H1 (cell line): Measurements from ENCODE around the gene MMP20. TPM values are rescaled to one million over a fixed set of nuclear protein-coding genes. Genes with fewer than 3 reads are reported as not detected.

Experiments used
- CTCF ChIA-PET: fragments of 300-600 bp; sonication (Branson Sonifier 250); formaldehyde crosslinking; loops from one replicate; lab custom pipeline; 2021; ENCODE audit not compliant: partially characterized antibody; lab: Charles Lee
- POLR2A ChIA-PET: fragments of 300-600 bp; sonication (Branson Sonifier 250); formaldehyde crosslinking; loops from one replicate; lab custom pipeline; 2021; ENCODE audit warnings: inconsistent platforms; ENCODE audit not compliant: partially characterized antibody; lab: Charles Lee
- DNase-seq, 2 experiments: peaks; one replicate each; pipeline versions ENCODE4 v3.0.0 to v3.0.0-alpha.2; 2010 to 2022; ENCODE audit warnings: low spot score in 2 of 2, low read depth in 1 of 2, mixed read lengths in 1 of 2
- FAIRE-seq: peaks from 2 replicates; lab custom pipeline; 2011; peaks lifted over from hg19 to GRCh38; lab: Jason Lieb, UNC
- H2AFZ ChIP-seq: 2 replicates; pipeline ENCODE4 v1.8.1; 2012; ENCODE audit warnings: low read length, inconsistent platforms
- H2AK5ac ChIP-seq: 2 replicates; pipeline ENCODE4 v1.6.1; 2013; ENCODE audit warnings: low read depth, low read length
- H2BK120ac ChIP-seq: replicated peaks from 2 replicates; pipeline ENCODE3; 2013; ENCODE audit warnings: low read depth, low read length, inconsistent platforms
- H2BK12ac ChIP-seq: 2 replicates; pipeline ENCODE4 v1.6.1; 2013; ENCODE audit warnings: low read depth, low read length
- H2BK15ac ChIP-seq: 2 replicates; pipeline ENCODE4 v1.6.1; 2013; ENCODE audit warnings: low read length
- H2BK20ac ChIP-seq: 2 replicates; pipeline ENCODE4 v1.6.1; 2013; ENCODE audit warnings: low read length
- H2BK5ac ChIP-seq: 2 replicates; pipeline ENCODE4 v1.6.1; 2013; ENCODE audit warnings: low read depth, low read length
- H3K14ac ChIP-seq: 2 replicates; pipeline ENCODE4 v1.6.1; 2013; ENCODE audit warnings: inconsistent platforms; ENCODE audit not compliant: insufficient read length
- H3K18ac ChIP-seq: 2 replicates; pipeline ENCODE4 v1.6.1; 2013; ENCODE audit warnings: low read length; ENCODE audit errors: extremely low read depth
- H3K23ac ChIP-seq: 2 replicates; pipeline ENCODE4 v1.6.1; 2013; ENCODE audit warnings: inconsistent platforms; ENCODE audit not compliant: insufficient read length
- H3K23me2 ChIP-seq: 2 replicates; pipeline ENCODE4 v1.6.1; 2013; ENCODE audit warnings: low read depth, low read length
- H3K27ac ChIP-seq: 2 replicates; pipeline ENCODE4 v1.6.1; 2011; ENCODE audit warnings: low read depth, low read length, inconsistent platforms
- H3K27me3 ChIP-seq, 4 experiments: replicated peaks in 1 of 4; 1 replicate in 1 of 4; 2 replicates in 3 of 4; pipeline versions ENCODE4 v1.6.1 to v1.8.1; 2011 to 2013; ENCODE audit warnings: low read length in 3 of 4, mild to moderate bottlenecking in 3 of 4, inconsistent platforms in 2 of 4, mixed read lengths in 2 of 4, moderate library complexity in 1 of 4; ENCODE audit not compliant: control insufficient read depth in 3 of 4, insufficient read depth in 3 of 4; ENCODE audit errors: extremely low read depth in 1 of 4
- H3K36me3 ChIP-seq, 4 experiments: 2 replicates each; pipeline versions ENCODE4 v1.6.1 to v1.8.1; 2011 to 2013; ENCODE audit warnings: mild to moderate bottlenecking in 4 of 4, low read length in 3 of 4, moderate library complexity in 2 of 4, control low read depth in 1 of 4, inconsistent platforms in 1 of 4; ENCODE audit not compliant: insufficient read depth in 4 of 4, control insufficient read depth in 2 of 4
- H3K4ac ChIP-seq: replicated peaks from 2 replicates; pipeline ENCODE3; 2013; ENCODE audit warnings: low read length, low read depth, mixed read lengths, inconsistent platforms; ENCODE audit not compliant: insufficient read length
- H3K4me1 ChIP-seq, 4 experiments: replicated peaks in 1 of 4; 1 replicate in 1 of 4; 2 replicates in 3 of 4; pipeline versions ENCODE4 v1.6.1 to v1.8.1; 2011 to 2013; ENCODE audit warnings: low read length in 3 of 4, inconsistent platforms in 2 of 4, mixed read lengths in 1 of 4; ENCODE audit not compliant: insufficient read depth in 4 of 4, control insufficient read depth in 3 of 4
- H3K4me2 ChIP-seq, 2 experiments: 2 replicates each; pipeline versions ENCODE4 v1.6.1 to v1.8.1; 2011 to 2013; ENCODE audit warnings: low read depth in 2 of 2, low read length in 2 of 2, control low read depth in 1 of 2, inconsistent platforms in 1 of 2, mild to moderate bottlenecking in 1 of 2; ENCODE audit not compliant: insufficient read depth in 1 of 2
- H3K4me3 ChIP-seq, 4 experiments: fragments of 200-600, 300-600 bp in 1 of 4; sonication (generic), shearing (Covaris generic), sonication (Bioruptor Twin) in 1 of 4; 2 replicates each; pipeline versions ENCODE4 v1.5.1 to v1.8.1; 2011 to 2016; ENCODE audit warnings: low read length in 4 of 4, low read depth in 3 of 4, control low read depth in 2 of 4, inconsistent platforms in 2 of 4, mild to moderate bottlenecking in 2 of 4, mixed read lengths in 1 of 4, moderate library complexity in 1 of 4; ENCODE audit not compliant: insufficient read depth in 2 of 4; ENCODE audit errors: extremely low read depth in 1 of 4
- H3K56ac ChIP-seq: replicated peaks from 2 replicates; pipeline ENCODE3; 2013; ENCODE audit warnings: low read depth, mild to moderate bottlenecking, mixed read lengths, low read length, inconsistent platforms; ENCODE audit not compliant: insufficient read length
- H3K79me1 ChIP-seq: 2 replicates; pipeline ENCODE4 v1.6.1; 2013; ENCODE audit warnings: low read depth, low read length, control low read depth
- H3K79me2 ChIP-seq, 2 experiments: 2 replicates each; pipeline versions ENCODE4 v1.6.1 to v1.8.1; 2012 to 2013; ENCODE audit warnings: low read length in 2 of 2, mild to moderate bottlenecking in 2 of 2, inconsistent platforms in 1 of 2; ENCODE audit not compliant: insufficient read depth in 2 of 2, control insufficient read depth in 1 of 2
- H3K9ac ChIP-seq, 4 experiments: replicated peaks in 1 of 4; 1 replicate in 1 of 4; 2 replicates in 3 of 4; pipeline versions ENCODE4 v1.6.1 to v1.8.1; 2011 to 2013; ENCODE audit warnings: low read depth in 3 of 4, low read length in 3 of 4, control low read depth in 2 of 4, mild to moderate bottlenecking in 2 of 4, moderate library complexity in 2 of 4, inconsistent platforms in 1 of 4; ENCODE audit errors: extremely low read depth in 1 of 4
- H3K9me3 ChIP-seq, 2 experiments: 2 replicates each; pipeline versions ENCODE4 v1.6.1 to v1.8.1; 2012 to 2013; ENCODE audit warnings: mild to moderate bottlenecking in 2 of 2, moderate library complexity in 2 of 2, control low read depth in 1 of 2, inconsistent platforms in 1 of 2, low read depth in 1 of 2, low read length in 1 of 2, mixed read lengths in 1 of 2; ENCODE audit not compliant: insufficient read depth in 2 of 2
- H4K20me1 ChIP-seq, 2 experiments: replicated peaks in 1 of 2; 2 replicates each; pipeline versions ENCODE3 to v1.8.1; 2011 to 2013; ENCODE audit warnings: inconsistent platforms in 2 of 2, low read length in 2 of 2, mild to moderate bottlenecking in 1 of 2; ENCODE audit not compliant: insufficient read depth in 2 of 2, control insufficient read depth in 1 of 2
- H4K5ac ChIP-seq: 2 replicates; pipeline ENCODE4 v1.6.1; 2013; ENCODE audit warnings: low read length, low read depth, mixed read lengths, inconsistent platforms; ENCODE audit not compliant: insufficient read length
- H4K8ac ChIP-seq: 2 replicates; pipeline ENCODE4 v1.8.0; 2013; ENCODE audit warnings: mild to moderate bottlenecking, moderate library complexity, low read length, inconsistent platforms; ENCODE audit not compliant: insufficient read depth; ENCODE audit errors: extremely low read depth
- H4K91ac ChIP-seq: replicated peaks from 2 replicates; pipeline ENCODE3; 2013; ENCODE audit warnings: low read length, mixed read lengths, inconsistent platforms; ENCODE audit not compliant: insufficient read length
- ATF2 ChIP-seq: IDR thresholded peaks from 2 replicates; pipeline ENCODE4 v1.6.1; 2012; ENCODE audit warnings: low read length, inconsistent platforms
- CBX5 ChIP-seq: fragments of 300-800, 300-1000 bp; sonication (generic); IDR thresholded peaks from 2 replicates; pipeline ENCODE4 v1.7.1; 2016; ENCODE audit warnings: antibody characterized with exemption, low read length, low read depth
- E2F6 ChIP-seq: IDR thresholded peaks from 2 replicates; pipeline ENCODE4 v1.6.1; 2012; ENCODE audit warnings: inconsistent platforms
- EP300 ChIP-seq, 2 experiments: IDR thresholded peaks; 1 replicate in 1 of 2; 2 replicates in 1 of 2; pipeline ENCODE4 v1.6.1; 2011 to 2012; ENCODE audit warnings: low read depth in 2 of 2, low read length in 2 of 2, mild to moderate bottlenecking in 2 of 2, borderline replicate concordance in 1 of 2, inconsistent platforms in 1 of 2, moderate library complexity in 1 of 2
- GTF2F1 ChIP-seq: IDR thresholded peaks from 2 replicates; pipeline ENCODE4 v1.6.1; 2012; ENCODE audit warnings: low read depth, low read length, improper control_type of control experiment, borderline replicate concordance
- HDAC2 ChIP-seq, 2 experiments: fragments of 300-600 bp in 1 of 2; sonication (generic) in 1 of 2; IDR thresholded peaks; 2 replicates each; pipeline ENCODE4 v1.6.1; 2011 to 2012; ENCODE audit warnings: low read depth in 2 of 2, low read length in 2 of 2, mild to moderate bottlenecking in 2 of 2, moderate library complexity in 2 of 2, borderline replicate concordance in 1 of 2, inconsistent platforms in 1 of 2
- POLR2A ChIP-seq, 2 experiments: IDR thresholded peaks; 1 replicate in 1 of 2; 2 replicates in 1 of 2; pipeline ENCODE4 v1.6.1; 2011; ENCODE audit warnings: low read depth in 2 of 2, low read length in 2 of 2, mild to moderate bottlenecking in 2 of 2; ENCODE audit errors: control extremely low read depth in 1 of 2
- POLR2AphosphoS5 ChIP-seq: IDR thresholded peaks from 2 replicates; pipeline ENCODE4 v1.6.1; 2011; ENCODE audit warnings: low read depth, low read length
- RAD21 ChIP-seq, 2 experiments: IDR thresholded peaks in 1 of 2; conservative IDR thresholded peaks in 1 of 2; 2 replicates each; pipeline ENCODE4 v1.6.1; 2011; ENCODE audit warnings: low read depth in 2 of 2, low read length in 2 of 2, improper control_type of control experiment in 1 of 2, inconsistent platforms in 1 of 2, mild to moderate bottlenecking in 1 of 2, moderate library complexity in 1 of 2
- SIRT6 ChIP-seq: IDR thresholded peaks from one replicate; pipeline ENCODE4 v1.7.1; 2012; ENCODE audit warnings: low read length, inconsistent platforms
- YY1 ChIP-seq: IDR thresholded peaks from 2 replicates; pipeline ENCODE4 v1.6.1; 2011; ENCODE audit warnings: low read depth, mild to moderate bottlenecking, low read length
- WGBS, 2 experiments: shearing (Covaris generic) in 1 of 2; methylation state at CpG; one replicate each; pipeline versions ENCODE4 v1.1.6 to v1.1.7; 2013 to 2015; ENCODE audit warnings: low lambda C conversion rate in 2 of 2, mixed read lengths in 2 of 2, inconsistent platforms in 1 of 2, low coverage in 1 of 2, missing lambda C conversion rate in 1 of 2; ENCODE audit not compliant: insufficient replicate concordance in 2 of 2, insufficient coverage in 1 of 2, insufficient read length in 1 of 2; ENCODE audit errors: extremely low coverage in 1 of 2, missing lambda C conversion rate in 1 of 2; 5-methylcytosine and 5-hydroxymethylcytosine counted together
- polyA plus RNA-seq, 7 experiments: library from polyadenylated mRNA; depleted of rRNA in 3 of 7; stranded (reverse) in 5 of 7; unstranded in 2 of 7; fragments of >200 nt in 5 of 7; fragments of 200-250 nt in 2 of 7; gene quantifications; 1 replicate in 5 of 7; 2 replicates in 1 of 7; 4 replicates in 1 of 7; pipeline versions ENCODE4 v1.2.1 to v1.2.3, GENCODE V29; 2011 to 2013; ENCODE audit warnings: missing spikeins in 2 of 7, mixed read lengths in 2 of 7
- total RNA-seq: library from RNA; stranded (reverse); fragmentation: NEBNext Ultra II Directional; extraction: Animal tissue kit (Norgen Biotek cat#: 25700); gene quantifications from 2 replicates; pipeline ENCODE4 v1.2.1, GENCODE V29; 2021

Gene MMP20
- total and polyA plus RNA-seq, 2 of the 8 experiments (the other 6 are each of a cell fraction or from before 2014, with no cell fraction given), result not detected

- Histone ChIP-seq H2AFZ (no peak overlapping the region), H2BK12ac (no peak overlapping the region), H4K8ac (peak overlapping the region; percentile 53; the same call in 1 of the 2 replicates), H4K5ac (no peak overlapping the region), H3K79me2 (no peaks in the 10 kb centered on the region), H2AK5ac (no peak overlapping the region), H3K23me2 (no peaks in the 10 kb centered on the region), H3K14ac (no peak overlapping the region), H3K4ac (no peak overlapping the region), H3K36me3 (no peaks in the 10 kb centered on the region), H2BK15ac (no peak overlapping the region), H3K9me3 (no peaks in the 10 kb centered on the region), H2BK120ac (no peak overlapping the region), H2BK5ac (no peak overlapping the region), H2BK20ac (no peak overlapping the region), H3K4me1 (no peaks in the 10 kb centered on the region), H3K27ac (no peak overlapping the region), H3K23ac (no peak overlapping the region), H3K4me3 (no peak overlapping the region), H3K27me3 (no peaks in the 10 kb centered on the region), H3K9ac (no peak overlapping the region), H4K91ac (no peak overlapping the region), H3K79me1 (no peaks in the 10 kb centered on the region), H3K4me2 (no peak overlapping the region), H3K18ac (no peak overlapping the region), H4K20me1 (no peaks in the 10 kb centered on the region), H3K56ac (no peak overlapping the region)
- DNase-seq (no peak), FAIRE-seq (no peak)
- CTCF ChIA-PET, result interaction anchor here (0.6 to 2.4 kb wide), 5 partner anchors 12 to 119 kb away, joined by 3 to 5 read pairs (median 3); no protein-coding TSS in a partner anchor
- WGBS, 2 experiments, result 88% methylated on average over 4 of the region's 4 CpGs; no CpG with 5 or more reads in 1 of the 2 experiments
- POLR2A ChIA-PET, result interaction anchor here (1.1 kb wide), 1 partner anchor 9 kb away, joined by 4 read pairs; no protein-coding TSS in a partner anchor
- TF ChIP-seq RAD21 (IDR thresholded peaks at IDR 0.05 in 1 of 2, conservative IDR thresholded peaks at IDR 0.05 in 1 of 2; ENCODE audit: low read depth in 2 of 2, low read length in 2 of 2) (no peak), HDAC2 (IDR thresholded peaks at IDR 0.05; ENCODE audit: borderline replicate concordance in 1 of 2, low read depth in 2 of 2, low read length in 2 of 2) (no peak), EP300 (IDR thresholded peaks at IDR 0.05; ENCODE audit: borderline replicate concordance in 1 of 2, low read depth in 2 of 2, low read length in 2 of 2) (no peak), YY1 (no peak), GTF2F1 (no peak), E2F6 (no peak), CBX5 (no peak), POLR2A (IDR thresholded peaks at IDR 0.05; ENCODE audit: control extremely low read depth in 1 of 2, low read depth in 2 of 2, low read length in 2 of 2) (no peak), SIRT6 (no peak), ATF2 (no peak), POLR2AphosphoS5 (no peak)
Measured at GRCh38 chr11:102545701-102546100, 79.4 kb downstream of the MMP20 start.
